Activated CD4-positive, alpha-beta T cell treated with anti-CD3 and anti-CD28 coated beads, Interleukin-2, amount 50 U/mL, for 24 hours (primary cell): ENCODE data around the gene ABR.
"Not testable (repeated sequence)": the region's sequence is repeated elsewhere in the genome, so short reads cannot be mapped to it uniquely, and the experiment has no call there.

Experiments
- DNase-seq, 2 donors: peaks; one replicate each; pipeline ENCODE4 v3.0.0-alpha.2; 2020; ENCODE audit warnings: low read depth in 1 of 2, low spot score in 1 of 2

ABR gene

GRCh38 chr17:1174263-1174880 lies 5.4 kb downstream of the ABR start:
- no peak for DNase-seq

- DNase-seq, result no peak
These were observed 6.1 kb downstream of the ABR start for GRCh38 chr17:1173432-1174262.

- no peak for DNase-seq
These were observed 7.8 kb downstream of the ABR start for GRCh38 chr17:1171953-1172352.

GRCh38 chr17:1170739-1171138 lies 9.0 kb downstream of the ABR start:
- no peak for DNase-seq

GRCh38 chr17:1169929-1170312 lies 9.9 kb downstream of the ABR start:
- no peak for DNase-seq

- DNase-seq, result no peak
These were observed 10.4 kb downstream of the ABR start for GRCh38 chr17:1169221-1169928.

- DNase-seq, result no peak
These were observed 11.1 kb downstream of the ABR start for GRCh38 chr17:1168533-1169220.

GRCh38 chr17:1166276-1166675 lies 13.5 kb downstream of the ABR start:
- DNase-seq, result no peak

GRCh38 chr17:1165836-1166235 lies 13.9 kb downstream of the ABR start:
- no peak for DNase-seq

GRCh38 chr17:1164935-1165556 lies 14.7 kb downstream of the ABR start:
- no peak for DNase-seq

- DNase-seq, result no peak
These were observed 17.5 kb downstream of the ABR start for GRCh38 chr17:1162116-1162855.

GRCh38 chr17:1160591-1161390 lies 19.0 kb downstream of the ABR start:
- DNase-seq, result no peak

- no peak for DNase-seq
These were observed 20.2 kb downstream of the ABR start for GRCh38 chr17:1159431-1160180.

- DNase-seq, result no peak
These were observed 20.9 kb downstream of the ABR start for GRCh38 chr17:1158879-1159278.

GRCh38 chr17:1156864-1157263 lies 22.9 kb downstream of the ABR start:
- no peak for DNase-seq

- DNase-seq, result no peak
These were observed 25.1 kb downstream of the ABR start for GRCh38 chr17:1154704-1155103.

- no peak for DNase-seq
These were observed 25.8 kb downstream of the ABR start for GRCh38 chr17:1153795-1154546.

GRCh38 chr17:1152582-1152981 lies 27.2 kb downstream of the ABR start:
- DNase-seq, result not testable (repeated sequence)
